Activated CD8-positive, alpha-beta memory T cell treated with anti-CD3 and anti-CD28 coated beads for 48 hours (primary cell): ENCODE data around the gene COX5B.
"Not testable (repeated sequence)": the region's sequence is repeated elsewhere in the genome, so short reads cannot be mapped to it uniquely, and the experiment has no call there.

Experiments used
- DNase-seq, 3 experiments: peaks; one replicate each; pipeline ENCODE4 v3.0.0-alpha.2; 2020; ENCODE audit warnings: low read depth in 2 of 3, low spot score in 2 of 3

The COX5B gene

GRCh38 chr2:97672606-97673140, 26.8 kb downstream of the COX5B start:
- not testable (repeated sequence) for DNase-seq

DNA sequence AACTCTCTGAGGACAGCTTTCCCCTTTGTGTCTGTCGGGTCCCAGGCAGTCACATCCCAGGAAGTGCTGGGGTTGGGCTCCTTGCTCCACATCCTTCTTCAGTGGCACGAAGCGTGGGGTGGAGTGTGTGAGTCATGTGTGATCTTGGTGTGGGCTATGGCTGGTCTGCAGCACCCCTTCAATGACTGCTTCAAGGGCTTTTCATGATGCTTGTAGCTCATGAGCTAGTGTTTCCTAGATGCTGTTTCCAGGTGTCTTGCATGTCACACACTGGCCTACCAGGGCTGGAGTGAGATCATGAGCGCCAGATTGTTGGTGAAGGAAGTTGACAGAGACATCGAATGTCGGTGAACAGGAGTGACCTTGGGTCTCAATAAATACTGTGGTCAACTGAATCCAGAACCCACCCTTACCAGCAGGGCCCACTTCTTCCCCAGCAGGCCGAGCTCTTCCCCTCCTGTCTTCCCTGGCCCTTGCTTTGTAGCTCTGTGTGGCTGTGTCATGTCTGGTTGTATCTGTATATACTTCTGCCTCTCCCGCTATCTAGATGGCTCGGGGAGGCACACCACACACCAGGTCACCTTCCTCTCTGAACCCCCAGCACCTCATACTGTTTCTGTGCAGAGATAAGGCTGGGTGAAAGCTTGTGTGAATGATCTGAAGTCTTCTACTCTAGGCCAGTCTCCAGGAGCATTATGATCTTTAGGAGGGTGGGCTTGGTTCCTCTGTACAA, 27.5 kb downstream of the COX5B start:
- no peak for DNase-seq

DNA sequence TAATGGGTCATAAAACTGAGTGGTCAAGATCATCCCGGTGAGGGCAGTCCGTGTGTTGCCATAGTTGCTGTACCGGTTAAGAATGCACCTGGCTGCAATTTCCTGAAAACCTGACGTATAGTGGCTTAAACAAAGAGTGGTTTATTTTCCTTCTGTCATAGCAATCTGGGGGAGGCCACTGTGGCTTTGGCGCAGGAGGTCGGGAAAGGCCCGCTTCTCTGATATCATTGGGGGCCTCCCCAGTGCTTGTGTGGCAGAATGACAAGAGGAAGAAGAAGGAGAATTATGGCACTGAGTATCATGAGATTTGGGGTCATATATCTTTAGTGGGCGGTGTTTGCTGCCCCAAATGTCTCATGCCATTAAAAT, 28.0 kb downstream of the COX5B start:
- peak in 1 of 3 experiments; percentile 28 for DNase-seq

- no peak for DNase-seq
Observed at GRCh38 chr2:97675430-97676113, 29.7 kb downstream of the COX5B start.

DNA sequence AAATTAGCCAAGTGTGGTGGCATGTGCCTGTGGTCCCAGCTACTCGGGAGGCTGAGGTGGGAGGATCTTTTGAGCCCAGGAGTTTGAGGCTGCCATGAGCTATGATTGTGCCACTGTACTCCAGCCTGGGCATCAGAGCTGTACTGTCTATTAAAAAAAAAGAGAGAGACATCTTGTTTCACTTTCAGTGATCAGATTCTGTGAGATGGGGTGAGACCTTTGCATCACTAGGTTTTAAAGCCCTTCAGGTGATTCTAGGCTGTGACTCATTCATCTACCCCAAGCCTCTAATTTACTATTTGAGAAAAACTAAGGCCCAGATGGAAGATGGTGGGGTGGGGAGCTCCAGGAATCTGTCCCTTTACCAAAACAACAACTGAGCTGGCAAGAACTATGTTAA, 30.8 kb downstream of the COX5B start:
- no peak for DNase-seq

DNA sequence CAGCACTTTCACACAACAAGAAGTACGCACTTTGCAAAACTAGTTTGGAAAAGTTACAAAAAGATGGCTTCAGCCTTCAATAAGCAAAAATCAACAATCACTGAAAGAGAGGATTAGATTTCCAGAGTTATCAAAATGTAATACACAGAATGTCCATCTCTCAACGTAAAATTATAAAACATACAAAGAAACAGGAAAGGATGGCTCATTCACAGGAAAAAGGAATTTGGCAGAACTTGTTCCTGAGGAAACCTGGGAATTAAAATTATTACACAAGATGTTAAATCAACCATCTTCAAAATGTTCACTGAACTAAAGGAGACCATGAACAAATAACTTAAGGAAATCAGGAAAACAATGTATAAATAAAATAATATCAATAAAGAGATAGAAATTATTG, 31.6 kb downstream of the COX5B start:
- DNase-seq = no peak

GRCh38 chr2:97678298-97678697, 32.4 kb downstream of the COX5B start:
- no peak for DNase-seq

DNA sequence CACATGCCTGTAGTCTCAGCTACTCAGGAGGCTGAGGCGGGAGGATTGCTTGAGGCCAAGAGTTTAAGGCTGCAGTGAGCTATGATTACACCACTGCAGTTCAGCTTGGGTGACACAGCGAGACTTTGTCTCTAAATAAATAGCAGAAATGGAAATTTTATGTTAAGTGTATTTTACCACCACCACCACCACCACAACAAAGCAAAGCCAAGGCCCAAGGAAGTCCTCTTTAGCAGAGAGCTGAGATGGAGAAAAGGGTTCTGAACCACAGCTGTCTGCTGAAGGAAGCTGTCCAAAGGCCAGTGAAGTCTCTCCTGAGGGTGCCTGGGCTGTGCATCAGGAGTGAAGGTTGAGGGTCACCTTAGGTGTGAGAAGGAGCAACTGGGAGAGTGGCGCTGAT, 41.4 kb downstream of the COX5B start:
- not testable (repeated sequence) for DNase-seq

DNA sequence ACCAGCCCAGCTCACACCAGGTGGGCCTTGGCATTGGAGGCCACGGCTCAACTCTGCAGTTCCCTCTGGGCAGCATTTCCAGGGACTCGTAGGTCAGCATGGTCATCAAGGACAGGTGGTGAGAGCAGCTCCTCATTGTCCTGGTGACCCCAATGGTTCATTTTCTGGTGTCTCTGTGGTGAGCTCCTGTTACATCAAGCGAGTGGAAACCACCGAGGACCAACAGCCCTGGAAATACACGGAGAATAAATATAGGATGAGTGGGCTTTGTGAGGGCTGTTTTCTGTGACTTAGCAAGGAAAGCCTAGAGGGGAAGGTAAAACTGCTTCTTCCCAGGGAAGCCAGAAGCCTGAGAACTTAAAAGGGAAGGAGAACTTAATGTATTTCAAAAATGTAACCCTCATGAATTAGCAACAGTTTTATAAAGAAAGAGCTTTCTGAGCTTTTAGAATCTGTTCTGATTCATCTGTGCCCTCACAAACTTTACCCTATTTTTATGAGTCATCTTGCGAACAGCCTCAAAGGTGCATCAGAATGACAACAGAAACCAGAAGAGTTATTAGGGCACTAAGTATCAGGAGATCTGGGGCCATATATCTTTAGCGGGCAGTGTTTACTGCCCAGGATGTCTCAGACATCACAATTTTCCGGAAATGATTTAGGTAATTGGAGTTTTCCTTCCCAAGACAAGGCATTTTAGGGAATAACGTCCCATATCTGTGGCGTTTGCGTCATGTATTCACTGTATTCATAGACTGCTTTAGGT, 42.4 kb downstream of the COX5B start:
- no peak for DNase-seq

DNA sequence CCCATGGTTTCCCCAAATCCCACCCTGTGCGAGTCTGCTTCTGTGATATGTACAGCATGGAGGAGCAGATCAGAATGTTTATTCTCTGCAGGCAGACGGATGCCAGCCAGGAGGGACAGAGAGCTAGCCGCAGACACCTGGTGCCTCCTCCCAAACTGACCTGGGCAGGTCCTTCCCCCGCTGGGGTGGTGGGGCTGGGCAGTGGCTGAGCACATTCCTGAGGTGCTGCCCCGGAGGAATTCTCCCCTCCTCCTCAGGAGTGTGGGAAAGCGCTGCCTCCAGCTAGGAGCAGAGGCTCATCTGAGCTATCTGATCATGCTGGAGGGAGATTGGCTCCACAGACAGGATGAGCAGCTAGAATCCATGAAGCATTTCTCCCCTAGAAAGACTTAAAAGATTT, 45.3 kb downstream of the COX5B start:
- no peak for DNase-seq

DNA sequence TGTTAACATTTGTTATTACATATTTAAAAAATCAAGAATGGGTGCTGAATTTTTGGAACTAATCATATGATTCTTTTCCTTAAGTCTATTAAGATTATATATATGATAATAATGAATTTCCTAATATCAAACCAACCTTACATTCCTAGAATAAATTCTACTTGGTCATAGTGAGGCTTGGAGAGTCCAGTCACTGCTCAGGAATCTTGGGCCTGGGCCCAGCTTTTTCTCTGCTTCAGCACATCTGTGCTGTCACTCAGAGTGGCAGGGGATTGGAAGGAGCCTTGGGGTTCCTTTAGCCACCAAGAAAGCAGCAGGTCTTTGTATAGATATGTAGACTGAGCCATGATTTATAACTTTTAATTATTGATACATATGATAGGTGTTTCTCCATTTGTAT, 47.6 kb downstream of the COX5B start:
- no peak for DNase-seq

- DNase-seq = no peak
Observed at GRCh38 chr2:97695744-97696143, 49.9 kb downstream of the COX5B start.

DNA sequence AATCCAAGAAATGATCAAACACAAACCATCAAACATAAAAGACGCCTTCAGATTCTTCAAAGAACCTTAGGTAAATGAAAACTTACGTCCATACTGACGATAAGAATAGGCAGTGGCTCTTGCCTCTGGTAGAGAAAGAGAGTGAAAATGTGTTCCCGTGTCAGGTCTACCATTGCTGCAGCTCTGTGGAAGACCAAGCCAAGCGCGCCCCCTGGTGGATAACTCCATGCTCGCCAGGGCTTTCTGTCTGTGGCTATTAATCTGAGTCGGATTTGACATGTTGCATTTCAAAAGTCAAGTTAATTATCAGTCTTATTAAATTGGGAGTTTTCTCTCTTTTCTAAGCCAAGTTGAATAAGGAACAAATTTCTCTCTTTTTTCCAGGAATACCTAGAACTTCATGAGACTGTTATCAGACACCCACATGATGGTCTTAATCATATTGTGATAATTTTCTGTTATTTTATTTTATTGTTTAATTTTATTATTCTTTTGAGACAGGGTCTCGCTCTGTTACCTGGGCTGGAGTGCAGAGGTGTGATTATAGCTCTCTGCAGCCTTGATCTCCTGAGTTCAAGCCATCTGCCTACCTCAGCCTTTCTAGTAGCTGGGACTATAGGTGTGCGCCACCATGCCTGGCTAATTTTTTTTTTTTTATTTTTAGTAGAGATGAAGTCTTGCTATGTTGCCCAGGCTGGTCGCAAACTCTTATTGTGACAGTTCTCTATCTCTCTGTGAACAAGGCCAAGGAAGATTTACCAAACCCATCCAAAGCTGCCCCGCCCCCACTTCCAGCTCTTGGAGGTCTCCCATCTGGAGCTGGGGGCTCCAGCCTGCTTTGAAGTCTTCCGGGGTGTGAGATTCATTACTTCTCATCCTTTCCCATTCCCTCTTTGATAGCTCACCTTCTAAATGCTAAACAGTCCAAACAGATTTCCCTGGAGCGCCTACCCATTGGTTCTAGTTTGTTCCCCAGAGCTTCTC, 51.7 kb downstream of the COX5B start:
- DNase-seq = peak; percentile 74 to 98 (median 98)
